Sigmoid colon (tissue), 4 donors: ENCODE results near the gene IQGAP2.

ENCODE experiments used
- EP300 ChIP-seq, 4 donors: sonication (generic); formaldehyde crosslinking; IDR thresholded peaks; one replicate each; pipeline ENCODE4 v1.6.1; 2017; ENCODE audit warnings: antibody characterized with exemption in 4 of 4
- POLR2A ChIP-seq, 2 donors: fragments of 450-650 bp; IDR thresholded peaks; one replicate each; pipeline ENCODE4 v1.6.1; 2016; ENCODE audit warnings: antibody characterized with exemption in 2 of 2, mild to moderate bottlenecking in 2 of 2, moderate library complexity in 2 of 2
- TF ChIP-seq, protein P1 (sequence below), 4 experiments: fragments of 450-650 bp in 3 of 4; fragments of 200-600 bp in 1 of 4; IDR thresholded peaks; one replicate each; pipeline ENCODE4 v1.5.1; 2016 to 2019; ENCODE audit warnings: antibody characterized with exemption in 4 of 4, mild to moderate bottlenecking in 3 of 4, moderate library complexity in 2 of 4

DNA sequence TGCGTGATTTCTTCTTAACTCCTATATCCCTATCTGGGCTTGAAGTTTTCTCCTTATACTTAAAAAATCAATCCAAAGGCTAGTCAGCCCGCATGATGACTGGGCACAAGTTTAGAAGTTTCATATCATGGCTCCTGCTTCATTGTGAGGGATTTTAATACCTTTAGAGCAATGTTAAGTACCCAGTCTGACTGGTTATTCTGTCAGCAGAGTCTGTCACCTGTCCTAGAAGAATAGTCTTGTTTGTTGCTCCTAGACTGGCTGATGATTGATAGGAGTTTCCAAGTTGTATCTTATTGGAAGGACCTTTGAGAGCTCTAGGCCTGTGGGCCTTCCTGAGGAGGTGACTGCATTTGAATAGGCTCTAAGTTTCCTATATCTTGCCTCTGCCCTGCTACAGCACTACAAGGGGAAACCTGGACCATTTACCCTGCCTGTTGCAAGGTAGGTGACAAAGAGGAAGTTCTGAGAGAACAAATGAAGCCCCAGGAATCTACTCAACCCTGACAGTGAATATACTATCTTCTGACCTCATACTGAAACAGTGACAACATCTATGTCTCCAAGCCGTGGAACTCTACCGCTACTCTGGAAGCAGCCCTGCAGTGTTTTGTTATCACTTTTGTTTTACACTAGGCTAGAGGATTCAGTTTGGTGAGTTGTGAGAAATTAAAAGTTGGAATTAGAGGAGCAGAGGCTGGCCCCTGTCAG lies 153.6 kb downstream of the IQGAP2 start:
- TF ChIP-seq, protein P1, sequence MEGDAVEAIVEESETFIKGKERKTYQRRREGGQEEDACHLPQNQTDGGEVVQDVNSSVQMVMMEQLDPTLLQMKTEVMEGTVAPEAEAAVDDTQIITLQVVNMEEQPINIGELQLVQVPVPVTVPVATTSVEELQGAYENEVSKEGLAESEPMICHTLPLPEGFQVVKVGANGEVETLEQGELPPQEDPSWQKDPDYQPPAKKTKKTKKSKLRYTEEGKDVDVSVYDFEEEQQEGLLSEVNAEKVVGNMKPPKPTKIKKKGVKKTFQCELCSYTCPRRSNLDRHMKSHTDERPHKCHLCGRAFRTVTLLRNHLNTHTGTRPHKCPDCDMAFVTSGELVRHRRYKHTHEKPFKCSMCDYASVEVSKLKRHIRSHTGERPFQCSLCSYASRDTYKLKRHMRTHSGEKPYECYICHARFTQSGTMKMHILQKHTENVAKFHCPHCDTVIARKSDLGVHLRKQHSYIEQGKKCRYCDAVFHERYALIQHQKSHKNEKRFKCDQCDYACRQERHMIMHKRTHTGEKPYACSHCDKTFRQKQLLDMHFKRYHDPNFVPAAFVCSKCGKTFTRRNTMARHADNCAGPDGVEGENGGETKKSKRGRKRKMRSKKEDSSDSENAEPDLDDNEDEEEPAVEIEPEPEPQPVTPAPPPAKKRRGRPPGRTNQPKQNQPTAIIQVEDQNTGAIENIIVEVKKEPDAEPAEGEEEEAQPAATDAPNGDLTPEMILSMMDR (IDR thresholded peaks at IDR 0.05) = no peak
- no peak for TF ChIP-seq POLR2A (IDR thresholded peaks at IDR 0.05)
- TF ChIP-seq EP300 (IDR thresholded peaks at IDR 0.05) = no peak
